Duodenal mucosa (tissue), 2 donors: ENCODE measurements around the gene SHCBP1.

Experiments used
- H3K27ac ChIP-seq: one replicate; pipeline ENCODE4 v1.7.0; 2013; ENCODE audit warnings: low read depth, low read length
- H3K27me3 ChIP-seq, 2 donors: one replicate each; pipeline ENCODE4 v1.7.0; 2013; ENCODE audit warnings: low read length in 2 of 2, control low read depth in 1 of 2; ENCODE audit not compliant: insufficient read depth in 2 of 2, control insufficient read depth in 1 of 2
- H3K36me3 ChIP-seq, 2 donors: one replicate each; pipeline ENCODE4 v1.7.0; 2013; ENCODE audit warnings: low read length in 2 of 2, control low read depth in 1 of 2; ENCODE audit not compliant: insufficient read depth in 2 of 2, control insufficient read depth in 1 of 2
- H3K4me1 ChIP-seq, 2 donors: one replicate each; pipeline ENCODE4 v1.7.0; 2013; ENCODE audit warnings: low read length in 2 of 2, control low read depth in 1 of 2; ENCODE audit not compliant: insufficient read depth in 2 of 2, control insufficient read depth in 1 of 2
- H3K4me3 ChIP-seq, 2 donors: one replicate each; pipeline ENCODE4 v1.7.0; 2013; ENCODE audit warnings: low read length in 2 of 2, low read depth in 1 of 2
- H3K9ac ChIP-seq, 2 donors: one replicate each; pipeline ENCODE4 v1.7.0; 2013; ENCODE audit warnings: low read length in 2 of 2, low read depth in 1 of 2
- H3K9me3 ChIP-seq, 2 donors: one replicate each; pipeline ENCODE4 v1.7.0; 2013; ENCODE audit warnings: low read length in 2 of 2, control low read depth in 1 of 2; ENCODE audit not compliant: control insufficient read depth in 1 of 2

The SHCBP1 gene

GRCh38 chr16:46613352-46613751 lies 7.8 kb downstream of the SHCBP1 start:
- Histone ChIP-seq H3K9ac (no peak overlapping the region), H3K4me3 (no peak overlapping the region), H3K27ac (no peak overlapping the region), H3K4me1 (no peaks in the 10 kb centered on the region), H3K36me3 (peaks cover 0 to 6% of the 10 kb centered on the region in 2 donors), H3K27me3 (no peaks in the 10 kb centered on the region), H3K9me3 (no peaks in the 10 kb centered on the region)

DNA sequence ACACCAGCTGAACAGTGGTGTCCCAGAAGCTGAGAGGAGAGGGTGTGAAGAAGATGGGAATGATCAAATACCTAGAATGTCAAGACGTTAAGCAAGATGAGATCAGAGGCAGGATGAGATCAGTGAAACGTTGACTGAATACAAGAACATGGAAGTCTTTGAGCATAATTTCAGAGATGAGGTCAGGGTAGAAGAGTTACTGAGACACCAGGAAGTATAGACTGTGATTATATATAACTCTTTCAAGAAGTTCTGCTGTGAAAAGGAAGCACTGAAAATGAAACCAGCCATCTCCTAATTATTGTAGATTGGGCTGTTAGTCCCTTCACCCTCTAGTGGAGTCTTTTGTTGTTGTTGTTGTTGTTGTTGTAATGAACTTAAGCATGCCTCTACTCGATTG lies 9.1 kb downstream of the SHCBP1 start:
- Histone ChIP-seq H3K9ac (no peak overlapping the region), H3K9me3 (no peaks in the 10 kb centered on the region), H3K36me3 (peaks cover 0 to 6% of the 10 kb centered on the region in 2 donors), H3K4me1 (no peaks in the 10 kb centered on the region), H3K27ac (no peak overlapping the region), H3K4me3 (no peak overlapping the region), H3K27me3 (no peaks in the 10 kb centered on the region)

GRCh38 chr16:46607529-46607928 lies 13.7 kb downstream of the SHCBP1 start:
- Histone ChIP-seq H3K4me1 (no peaks in the 10 kb centered on the region), H3K4me3 (no peak overlapping the region), H3K27me3 (no peaks in the 10 kb centered on the region), H3K36me3 (peaks cover 0 to 3% of the 10 kb centered on the region in 2 donors), H3K27ac (no peak overlapping the region), H3K9ac (no peak overlapping the region), H3K9me3 (no peaks in the 10 kb centered on the region)

DNA sequence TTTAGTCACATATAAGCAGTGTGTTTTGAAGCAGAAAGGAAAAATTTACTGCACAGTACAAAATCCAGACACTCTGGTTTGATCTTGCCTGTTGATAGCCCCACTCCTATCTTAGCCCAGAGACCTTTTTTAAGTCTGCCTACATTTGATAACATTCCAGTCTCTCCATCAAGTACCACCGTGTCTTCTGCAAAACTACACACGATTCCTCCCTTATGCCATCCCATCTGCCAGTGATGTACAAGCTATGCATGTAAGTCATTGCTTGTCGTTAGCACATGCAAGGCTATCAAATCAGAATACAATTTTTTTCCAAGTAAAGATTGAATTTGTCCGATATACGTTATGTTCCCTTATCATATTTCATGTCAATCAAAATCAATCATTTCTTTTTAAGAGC lies 14.9 kb downstream of the SHCBP1 start:
- H3K27ac ChIP-seq, result no peak overlapping the region
- H3K4me3 ChIP-seq, result no peak overlapping the region
- H3K4me1 ChIP-seq, result no peaks in the 10 kb centered on the region
- no peak overlapping the region for H3K9ac ChIP-seq
- no peaks in the 10 kb centered on the region for H3K27me3 ChIP-seq
- no peaks in the 10 kb centered on the region for H3K9me3 ChIP-seq
- peaks cover 0 to 3% of the 10 kb centered on the region in 2 donors for H3K36me3 ChIP-seq

DNA sequence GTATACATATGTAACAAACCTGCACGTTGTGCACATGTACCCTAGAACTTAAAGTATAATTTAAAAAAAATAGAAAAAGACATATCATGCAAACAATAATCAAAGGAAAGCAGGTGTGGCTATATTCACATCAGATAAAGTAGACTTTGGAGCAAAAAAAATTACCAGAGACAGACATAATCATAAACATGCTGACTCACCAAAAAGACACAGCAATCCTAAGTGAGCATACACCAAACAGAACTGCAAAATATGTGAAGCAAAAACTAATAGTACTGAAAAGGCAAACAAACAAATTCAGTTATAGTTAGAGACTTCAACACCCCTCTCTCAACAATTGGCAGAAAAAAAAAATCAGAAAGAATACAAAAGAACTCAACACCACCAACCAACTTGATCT lies 29.9 kb downstream of the SHCBP1 start:
- no peaks in the 10 kb centered on the region for H3K4me1 ChIP-seq
- no peak overlapping the region for H3K27ac ChIP-seq
- no peak overlapping the region for H3K4me3 ChIP-seq
- no peaks in the 10 kb centered on the region for H3K27me3 ChIP-seq
- no peaks in the 10 kb centered on the region for H3K36me3 ChIP-seq
- peaks cover 2 to 7% of the 10 kb centered on the region in 2 donors for H3K9me3 ChIP-seq
- H3K9ac ChIP-seq, result no peak overlapping the region

GRCh38 chr16:46586011-46586577 lies 35.1 kb downstream of the SHCBP1 start:
- Histone ChIP-seq H3K9ac (no peak overlapping the region), H3K36me3 (peaks cover 0 to 4% of the 10 kb centered on the region in 2 donors), H3K4me3 (no peak overlapping the region), H3K9me3 (peaks cover 3 to 10% of the 10 kb centered on the region in 2 donors), H3K27me3 (no peaks in the 10 kb centered on the region), H3K27ac (no peak overlapping the region), H3K4me1 (no peaks in the 10 kb centered on the region)

DNA sequence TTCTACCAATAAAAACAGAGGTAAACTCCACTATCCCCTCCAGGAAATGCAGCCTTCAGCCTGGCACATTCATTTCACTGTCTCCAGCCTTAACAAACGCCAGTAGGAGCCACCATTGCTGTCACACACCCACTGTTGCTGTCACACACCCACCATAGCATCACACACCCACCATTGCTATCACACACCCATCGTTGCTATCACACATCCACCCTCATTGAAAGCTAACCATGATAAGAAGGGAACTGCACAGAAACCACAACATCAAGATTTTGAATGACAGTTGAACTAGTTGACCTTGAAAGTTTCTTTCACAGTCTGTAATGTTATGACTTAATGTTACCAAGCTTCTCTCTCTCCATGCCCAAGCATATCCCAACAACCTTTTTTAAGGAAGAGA lies 38.1 kb downstream of the SHCBP1 start:
- peaks cover 3 to 10% of the 10 kb centered on the region in 2 donors for H3K9me3 ChIP-seq
- no peak overlapping the region for H3K4me3 ChIP-seq
- peaks cover 0 to 4% of the 10 kb centered on the region in 2 donors for H3K36me3 ChIP-seq
- H3K27me3 ChIP-seq, result no peaks in the 10 kb centered on the region
- no peak overlapping the region for H3K9ac ChIP-seq
- H3K27ac ChIP-seq, result no peak overlapping the region
- H3K4me1 ChIP-seq, result no peaks in the 10 kb centered on the region

DNA sequence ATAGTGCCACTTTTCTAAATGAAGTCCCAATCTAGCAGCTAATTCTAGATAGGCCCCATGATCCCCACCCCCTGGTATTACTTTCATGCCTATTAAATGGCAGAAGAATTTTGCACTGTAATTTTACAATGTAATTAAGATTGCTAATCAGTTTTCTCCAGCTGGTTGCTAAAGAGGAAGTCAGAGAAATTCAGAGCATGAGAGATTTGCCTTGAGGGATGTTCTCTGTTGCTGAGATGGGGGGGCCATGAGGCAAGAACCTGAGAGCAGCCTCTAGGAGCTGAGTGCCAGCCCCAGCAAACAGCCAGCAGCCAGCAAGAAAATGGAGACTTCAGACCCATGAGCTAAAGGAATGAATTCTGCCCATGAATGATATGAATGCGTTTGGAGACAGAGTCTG lies 38.9 kb downstream of the SHCBP1 start:
- H3K4me1 ChIP-seq, result no peaks in the 10 kb centered on the region
- no peak overlapping the region for H3K4me3 ChIP-seq
- H3K9ac ChIP-seq, result no peak overlapping the region

DNA sequence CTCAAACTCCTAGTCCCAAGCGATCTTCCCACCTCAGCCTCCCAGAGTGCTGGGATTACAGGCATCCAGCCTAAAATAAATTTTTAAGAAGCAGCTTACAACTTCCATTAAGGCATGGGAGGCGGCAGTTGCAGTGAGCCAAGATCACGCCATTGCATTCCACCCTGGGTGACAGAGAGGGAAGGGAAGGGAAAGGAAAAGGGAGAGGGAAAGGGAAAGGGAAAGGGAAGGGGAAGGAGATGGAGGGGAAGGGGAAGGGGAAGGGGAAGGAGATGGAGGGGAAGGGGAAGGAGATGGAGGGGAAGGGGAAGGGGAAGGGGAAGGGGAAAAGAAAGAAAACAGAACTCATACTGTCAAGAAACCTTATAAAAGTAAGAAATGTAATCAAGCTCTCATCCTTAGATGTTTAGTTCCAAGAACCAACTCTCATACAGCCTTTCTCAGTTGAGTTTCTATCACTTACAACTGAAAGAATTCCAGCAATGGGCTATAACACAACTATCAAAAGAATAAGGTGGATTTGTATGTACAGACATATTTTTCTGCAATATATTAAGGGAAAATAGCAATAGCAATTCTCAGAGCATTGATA lies 43.1 kb downstream of the SHCBP1 start:
- Histone ChIP-seq H3K9ac (no peak overlapping the region), H3K4me3 (no peak overlapping the region), H3K4me1 (no peaks in the 10 kb centered on the region), H3K27ac (no peak overlapping the region), H3K9me3 (no peaks in the 10 kb centered on the region), H3K27me3 (no peaks in the 10 kb centered on the region), H3K36me3 (peaks cover 0 to 4% of the 10 kb centered on the region in 2 donors)

More for the DNA sequence above, 38.9 kb downstream of the SHCBP1 start:
- Histone ChIP-seq H3K27me3 (no peaks in the 10 kb centered on the region), H3K36me3 (peaks cover 0 to 4% of the 10 kb centered on the region in 2 donors), H3K27ac (no peak overlapping the region), H3K9me3 (peaks cover 3 to 10% of the 10 kb centered on the region in 2 donors)

DNA sequence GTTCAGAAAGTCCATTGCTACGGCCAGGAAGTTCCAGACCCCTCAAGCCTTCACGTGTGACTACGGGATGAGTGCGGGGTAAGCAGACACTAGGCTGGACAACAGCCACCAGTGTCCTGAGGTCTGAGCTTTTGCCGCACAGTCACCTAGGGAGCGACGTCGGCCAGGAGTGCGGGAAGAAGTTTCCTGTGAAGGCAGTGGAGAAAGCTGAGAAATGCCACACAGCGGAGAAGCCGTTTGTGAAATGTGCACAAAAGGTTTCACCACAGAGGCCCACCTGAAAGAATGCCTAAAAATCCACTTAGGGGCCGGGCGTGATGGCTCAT lies 47.4 kb downstream of the SHCBP1 start:
- no peak overlapping the region for H3K9ac ChIP-seq
- H3K27me3 ChIP-seq, result no peaks in the 10 kb centered on the region
- H3K4me3 ChIP-seq, result no peak overlapping the region
- H3K36me3 ChIP-seq, result no peaks in the 10 kb centered on the region
- no peaks in the 10 kb centered on the region for H3K9me3 ChIP-seq
- no peaks in the 10 kb centered on the region for H3K4me1 ChIP-seq
- no peak overlapping the region for H3K27ac ChIP-seq
